Liver (tissue), 3 donors: ENCODE results near the gene GMCL1.

ENCODE experiments used
- EGR1 ChIP-seq, 2 donors: IDR thresholded peaks; 2 replicates each; pipeline ENCODE4 v1.6.1; 2016 to 2018; ENCODE audit warnings: antibody characterized with exemption in 2 of 2, low read depth in 2 of 2
- FOXA1 ChIP-seq: IDR thresholded peaks from 2 replicates; pipeline ENCODE4 v1.6.1; 2016; ENCODE audit warnings: antibody characterized with exemption
- JUND ChIP-seq, 2 donors: IDR thresholded peaks; 2 replicates each; pipeline ENCODE4 v1.6.1; 2016; ENCODE audit warnings: antibody characterized with exemption in 2 of 2
- RAD21 ChIP-seq, 2 donors: IDR thresholded peaks; 2 replicates each; pipeline ENCODE4 v1.6.1; 2016; ENCODE audit warnings: antibody characterized with exemption in 2 of 2, mild to moderate bottlenecking in 2 of 2
- RXRA ChIP-seq, 2 donors: IDR thresholded peaks; 2 replicates each; pipeline ENCODE4 v1.6.1; 2017 to 2018; ENCODE audit warnings: antibody characterized with exemption in 2 of 2, mild to moderate bottlenecking in 1 of 2
- SP1 ChIP-seq: IDR thresholded peaks from 2 replicates; pipeline ENCODE4 v1.6.1; 2018; ENCODE audit warnings: antibody characterized with exemption, mild to moderate bottlenecking
- TF ChIP-seq, protein P1 (sequence below): fragments of 150-350 bp; IDR thresholded peaks from 2 replicates; pipeline ENCODE4 v1.5.1; 2017; ENCODE audit warnings: improper control_type of control experiment, low read depth, low read length; ENCODE audit not compliant: missing input control
- TF ChIP-seq, protein P2 (sequence below): IDR thresholded peaks from 2 replicates; pipeline ENCODE4 v1.6.1; 2016; ENCODE audit warnings: antibody characterized with exemption
- TF ChIP-seq, protein P3 (sequence below): IDR thresholded peaks from 2 replicates; pipeline ENCODE4 v1.6.1; 2016; ENCODE audit warnings: antibody characterized with exemption, mild to moderate bottlenecking
- donor health status: healthy.
- donor health status: healthy.

DNA sequence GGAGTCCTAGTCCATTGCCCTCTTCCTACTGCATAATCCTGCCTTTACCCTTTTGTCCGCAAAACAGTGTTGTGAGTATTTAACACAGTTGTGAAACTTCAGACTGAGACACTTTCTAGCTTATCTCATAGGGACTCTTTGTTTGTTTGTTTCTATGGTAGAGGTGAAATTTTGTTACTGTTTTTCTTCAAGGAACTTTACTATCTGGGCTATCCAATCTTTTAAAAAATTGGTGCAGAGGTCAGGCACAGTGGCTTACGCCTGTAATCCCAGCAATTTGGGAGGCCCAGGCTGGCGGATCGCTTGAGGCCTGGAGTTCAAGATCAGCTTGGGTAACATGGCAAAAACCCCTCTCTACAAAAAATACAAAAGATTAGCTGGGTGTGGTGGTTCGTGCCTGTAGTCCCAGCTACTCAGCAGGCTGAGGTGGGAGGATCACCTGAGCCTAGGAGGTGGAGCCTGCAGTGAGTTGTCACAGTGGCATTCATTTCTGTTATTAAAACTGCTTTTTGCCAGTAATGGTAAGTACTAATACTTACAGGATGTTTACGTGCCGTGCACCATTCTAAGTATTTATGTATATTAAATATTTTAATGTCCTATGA is 18.8 kb downstream of the GMCL1 start:
- TF ChIP-seq JUND (IDR thresholded peaks at IDR 0.05) (no peak), RAD21 (IDR thresholded peaks at IDR 0.05) (no peak), RXRA (IDR thresholded peaks at IDR 0.05) (no peak), SP1 (no peak), EGR1 (IDR thresholded peaks at IDR 0.05; ENCODE audit: low read depth in 2 of 2) (no peak), FOXA1 (no peak)
- TF ChIP-seq, protein P1, sequence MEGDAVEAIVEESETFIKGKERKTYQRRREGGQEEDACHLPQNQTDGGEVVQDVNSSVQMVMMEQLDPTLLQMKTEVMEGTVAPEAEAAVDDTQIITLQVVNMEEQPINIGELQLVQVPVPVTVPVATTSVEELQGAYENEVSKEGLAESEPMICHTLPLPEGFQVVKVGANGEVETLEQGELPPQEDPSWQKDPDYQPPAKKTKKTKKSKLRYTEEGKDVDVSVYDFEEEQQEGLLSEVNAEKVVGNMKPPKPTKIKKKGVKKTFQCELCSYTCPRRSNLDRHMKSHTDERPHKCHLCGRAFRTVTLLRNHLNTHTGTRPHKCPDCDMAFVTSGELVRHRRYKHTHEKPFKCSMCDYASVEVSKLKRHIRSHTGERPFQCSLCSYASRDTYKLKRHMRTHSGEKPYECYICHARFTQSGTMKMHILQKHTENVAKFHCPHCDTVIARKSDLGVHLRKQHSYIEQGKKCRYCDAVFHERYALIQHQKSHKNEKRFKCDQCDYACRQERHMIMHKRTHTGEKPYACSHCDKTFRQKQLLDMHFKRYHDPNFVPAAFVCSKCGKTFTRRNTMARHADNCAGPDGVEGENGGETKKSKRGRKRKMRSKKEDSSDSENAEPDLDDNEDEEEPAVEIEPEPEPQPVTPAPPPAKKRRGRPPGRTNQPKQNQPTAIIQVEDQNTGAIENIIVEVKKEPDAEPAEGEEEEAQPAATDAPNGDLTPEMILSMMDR, result no peak
- TF ChIP-seq, protein P2, sequence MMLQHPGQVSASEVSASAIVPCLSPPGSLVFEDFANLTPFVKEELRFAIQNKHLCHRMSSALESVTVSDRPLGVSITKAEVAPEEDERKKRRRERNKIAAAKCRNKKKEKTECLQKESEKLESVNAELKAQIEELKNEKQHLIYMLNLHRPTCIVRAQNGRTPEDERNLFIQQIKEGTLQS, result no peak
- TF ChIP-seq, protein P3, sequence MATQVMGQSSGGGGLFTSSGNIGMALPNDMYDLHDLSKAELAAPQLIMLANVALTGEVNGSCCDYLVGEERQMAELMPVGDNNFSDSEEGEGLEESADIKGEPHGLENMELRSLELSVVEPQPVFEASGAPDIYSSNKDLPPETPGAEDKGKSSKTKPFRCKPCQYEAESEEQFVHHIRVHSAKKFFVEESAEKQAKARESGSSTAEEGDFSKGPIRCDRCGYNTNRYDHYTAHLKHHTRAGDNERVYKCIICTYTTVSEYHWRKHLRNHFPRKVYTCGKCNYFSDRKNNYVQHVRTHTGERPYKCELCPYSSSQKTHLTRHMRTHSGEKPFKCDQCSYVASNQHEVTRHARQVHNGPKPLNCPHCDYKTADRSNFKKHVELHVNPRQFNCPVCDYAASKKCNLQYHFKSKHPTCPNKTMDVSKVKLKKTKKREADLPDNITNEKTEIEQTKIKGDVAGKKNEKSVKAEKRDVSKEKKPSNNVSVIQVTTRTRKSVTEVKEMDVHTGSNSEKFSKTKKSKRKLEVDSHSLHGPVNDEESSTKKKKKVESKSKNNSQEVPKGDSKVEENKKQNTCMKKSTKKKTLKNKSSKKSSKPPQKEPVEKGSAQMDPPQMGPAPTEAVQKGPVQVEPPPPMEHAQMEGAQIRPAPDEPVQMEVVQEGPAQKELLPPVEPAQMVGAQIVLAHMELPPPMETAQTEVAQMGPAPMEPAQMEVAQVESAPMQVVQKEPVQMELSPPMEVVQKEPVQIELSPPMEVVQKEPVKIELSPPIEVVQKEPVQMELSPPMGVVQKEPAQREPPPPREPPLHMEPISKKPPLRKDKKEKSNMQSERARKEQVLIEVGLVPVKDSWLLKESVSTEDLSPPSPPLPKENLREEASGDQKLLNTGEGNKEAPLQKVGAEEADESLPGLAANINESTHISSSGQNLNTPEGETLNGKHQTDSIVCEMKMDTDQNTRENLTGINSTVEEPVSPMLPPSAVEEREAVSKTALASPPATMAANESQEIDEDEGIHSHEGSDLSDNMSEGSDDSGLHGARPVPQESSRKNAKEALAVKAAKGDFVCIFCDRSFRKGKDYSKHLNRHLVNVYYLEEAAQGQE, result no peak
